ENCODE results near the gene SHC4. TPM values are rescaled to one million over a fixed set of nuclear protein-coding genes. Genes with fewer than 3 reads are reported as not detected.

The SHC4 gene
- total and polyA plus RNA-seq, 9 of the 15 experiments (the other 6 are each of a cell fraction or from before 2014, with no cell fraction given), result 0.43 to 1.2 (median 0.67) TPM

- no peak for TF ChIP-seq STAT6 (CRISPR knock-in tag; IDR thresholded peaks at IDR 0.05)
- TF ChIP-seq COPS2 (conservative IDR thresholded peaks at IDR 0.05), result no peak
- TF ChIP-seq CCAR2 (IDR thresholded peaks at IDR 0.05; ENCODE audit: low read depth, low read length), result no peak
- TF ChIP-seq DACH1 (IDR thresholded peaks at IDR 0.05; ENCODE audit: partially characterized antibody), result no peak
- TF ChIP-seq ZNF449 (CRISPR knock-in tag; IDR thresholded peaks at IDR 0.05), result no peak
- TF ChIP-seq ZNF224 (CRISPR knock-in tag; IDR thresholded peaks at IDR 0.05), result no peak
- no peak for TF ChIP-seq HDAC6 (IDR thresholded peaks at IDR 0.05; ENCODE audit: low read depth, low read length)
- no peak for TF ChIP-seq TCF7 (IDR thresholded peaks at IDR 0.05; ENCODE audit: borderline replicate concordance)
- no peak for TF ChIP-seq ELK3 (CRISPR knock-in tag; IDR thresholded peaks at IDR 0.05)
- no peak for TF ChIP-seq ZNF696 (CRISPR knock-in tag; conservative IDR thresholded peaks at IDR 0.05)
- TF ChIP-seq FOXA3 (CRISPR knock-in tag; conservative IDR thresholded peaks at IDR 0.05 in 1 of 2, IDR thresholded peaks at IDR 0.05 in 1 of 2), result no peak
- no peak for TF ChIP-seq HNRNPK (IDR thresholded peaks at IDR 0.05; ENCODE audit: low read depth, low read length, poor library complexity, severe bottlenecking)
- TF ChIP-seq TAF9B (IDR thresholded peaks at IDR 0.05; ENCODE audit: partially characterized antibody), result no peak
- TF ChIP-seq RBM14 (IDR thresholded peaks at IDR 0.05; ENCODE audit: borderline replicate concordance, insufficient read depth, low read depth, low read length), result no peak
- no peak for TF ChIP-seq ZNF589 (CRISPR knock-in tag; IDR thresholded peaks at IDR 0.05; ENCODE audit: low read depth)
- peak; percentile 84 for TF ChIP-seq DPF2 (IDR thresholded peaks at IDR 0.05)
- peak in 1 of 2 experiments; percentile 75 for TF ChIP-seq NCOA2 (IDR thresholded peaks at IDR 0.05; ENCODE audit: partially characterized antibody in 2 of 2)
- TF ChIP-seq LARP7 (IDR thresholded peaks at IDR 0.05), result no peak
- TF ChIP-seq KAT7 (CRISPR knock-in tag; IDR thresholded peaks at IDR 0.05; ENCODE audit: borderline replicate concordance), result no peak
- no peak for TF ChIP-seq POU5F1 (IDR thresholded peaks at IDR 0.05; ENCODE audit: borderline replicate concordance, low read depth, low read length, partially characterized antibody)
- no peak for TF ChIP-seq SLC30A9 (CRISPR knock-in tag; IDR thresholded peaks at IDR 0.05)
- TF ChIP-seq JUND (IDR thresholded peaks at IDR 0.05; ENCODE audit: borderline replicate concordance, low read depth, low read length), result peak; percentile 57; the same call in 1 of the 2 replicates
- peak; percentile 55; the same call in 1 of the 3 replicates for TF ChIP-seq JUND (tag; IDR thresholded peaks at IDR 0.05; ENCODE audit: borderline replicate concordance, low read depth, low read length)
- no peak for TF ChIP-seq ZNF134 (CRISPR knock-in tag; conservative IDR thresholded peaks at IDR 0.05)
- no peak for TF ChIP-seq RBM34 (IDR thresholded peaks at IDR 0.05; ENCODE audit: borderline replicate concordance, insufficient read depth, low read length)
- no peak for TF ChIP-seq ZNF174 (CRISPR knock-in tag; IDR thresholded peaks at IDR 0.05)
- TF ChIP-seq XRCC3 (IDR thresholded peaks at IDR 0.05), result no peak
These were observed 105.3 kb downstream of the SHC4 start (continued) for GRCh38 chr15:48858401-48858800.

Data from K562 (cell line).